Heart left ventricle (tissue), 13 donors: ENCODE results near the gene FAM227B.

Experiments used
- CTCF ChIP-seq, 12 donors: fragments of 200-600 bp; sonication (generic) in 4 of 12; IDR thresholded peaks; one replicate each; pipeline versions ENCODE4 v1.5.0 to v1.8.0; 2018 to 2022; ENCODE audit warnings: antibody characterized with exemption in 12 of 12, mild to moderate bottlenecking in 5 of 12
- POLR2A ChIP-seq, 2 donors: fragments of 450-650 bp; IDR thresholded peaks; one replicate each; pipeline ENCODE4 v1.6.1; 2017; ENCODE audit warnings: antibody characterized with exemption in 2 of 2, mild to moderate bottlenecking in 2 of 2, moderate library complexity in 2 of 2
- donor health status: ischemic (EF 13 %, LVEDD 7.1; RV severe dilation, severe dysfunction).
- donor health status: DM: no; HTN: yes; CAD: no.
- donor health status: DM: no; HTN: no; CAD: no.
- donor health status: ischemic (EF 25% LVEDD 6.9; RV normal size, moderate dysfunction).
- donor health status: ischemic (EF 25% LVEDD 5.7; RV mildly dilated, moderate dysfunction).
- donor health status: ischemic (EF 35%, LVEDD 5.7; RV mildly dilated, moderate dysfunction).
- donor health status: nonischemic (EF 11% LVEDD 7.7; RV severe dilation, severe dysfunction).
- donor health status: DM: yes; HTN: yes; CAD: no.
- donor health status: PGD.
- donor health status: ischemic (EF 29% LVEDD 5.4; RV normal size, mild dysfunction).
- donor health status: nonischemic (EF 23%, LVEDD 6.1; RV moderate dilation, normal function).

- TF ChIP-seq CTCF (IDR thresholded peaks at IDR 0.05), result no peak
- TF ChIP-seq POLR2A (IDR thresholded peaks at IDR 0.05), result no peak
Measured at GRCh38 chr15:49460411-49460941, 160.1 kb downstream of the FAM227B start.
